Heart left ventricle (tissue), 16 donors: ENCODE data around the gene MAML3. TPM values are rescaled to one million over a fixed set of nuclear protein-coding genes. Genes with fewer than 3 reads are reported as not detected.

Source experiments
- ATAC-seq, 4 donors: fragments of 200-7000 bp; cut with Tn5 transposase; one replicate each; pipeline ENCODE4 v1.9.1; 2020 to 2022; ENCODE audit warnings: moderate library complexity in 4 of 4, mild to moderate bottlenecking in 3 of 4, moderate number of reproducible peaks in 1 of 4
- DNase-seq, 5 donors: peaks; one replicate each; pipeline ENCODE4 v3.0.0-alpha.2; 2020
- H3K27ac ChIP-seq, 12 donors: fragments of 200-600 bp; sonication (generic) in 4 of 12; one replicate each; pipeline versions ENCODE4 v1.5.0 to v1.8.0; 2016 to 2022; ENCODE audit warnings: mild to moderate bottlenecking in 2 of 12
- H3K27me3 ChIP-seq, 9 donors: fragments of 200-600 bp; sonication (generic) in 2 of 9; one replicate each; pipeline versions ENCODE4 v1.5.1 to v1.8.0; 2016 to 2022; ENCODE audit warnings: mild to moderate bottlenecking in 3 of 9
- H3K36me3 ChIP-seq, 9 donors: fragments of 200-600 bp; sonication (generic) in 2 of 9; one replicate each; pipeline versions ENCODE4 v1.5.0 to v1.8.0; 2018 to 2022; ENCODE audit warnings: mild to moderate bottlenecking in 2 of 9
- H3K4me1 ChIP-seq, 12 donors: fragments of 200-600 bp; sonication (generic) in 4 of 12; one replicate each; pipeline versions ENCODE4 v1.5.0 to v1.8.0; 2016 to 2022; ENCODE audit warnings: mild to moderate bottlenecking in 3 of 12
- H3K4me3 ChIP-seq, 12 donors: fragments of 200-600 bp; sonication (generic) in 4 of 12; one replicate each; pipeline versions ENCODE4 v1.5.0 to v1.8.0; 2017 to 2022; ENCODE audit warnings: mild to moderate bottlenecking in 9 of 12, moderate library complexity in 4 of 12
- H3K9me3 ChIP-seq, 12 donors: fragments of 200-600 bp; sonication (generic) in 4 of 12; one replicate each; pipeline versions ENCODE4 v1.5.0 to v1.8.0; 2016 to 2022; ENCODE audit warnings: mild to moderate bottlenecking in 1 of 12
- POLR2A ChIP-seq, 2 donors: fragments of 450-650 bp; IDR thresholded peaks; one replicate each; pipeline ENCODE4 v1.6.1; 2017; ENCODE audit warnings: antibody characterized with exemption in 2 of 2, mild to moderate bottlenecking in 2 of 2, moderate library complexity in 2 of 2
- WGBS, 4 donors: extraction: QIAGEN DNeasy Blood & Tissue Kit in 2 of 4; methylation state at CpG; one replicate each; pipeline versions ENCODE4 v1.1.5 to v1.1.7; 2013 to 2018; 5-methylcytosine and 5-hydroxymethylcytosine counted together
- intact Hi-C, 10 donors: fragments of 100-400 bp; cut with DNase I; formaldehyde crosslinking; loops; one replicate each; pipeline versions ENCODE4 v1.11.1 to v1.14.2; 2022
- polyA plus RNA-seq, 2 donors: library from polyadenylated mRNA; stranded (reverse); fragments of 200-250 nt; gene quantifications; one replicate each; pipeline ENCODE4 v1.2.3, GENCODE V29; 2013
- total RNA-seq, 9 donors: library from RNA; depleted of rRNA in 2 of 9; stranded (reverse); fragments of >200 nt in 2 of 9; fragmentation: NEBNext Ultra II Directional in 3 of 9; extraction: Animal tissue kit (Norgen Biotek cat#: 25700) in 3 of 9; gene quantifications; one replicate each; pipeline versions ENCODE4 v1.1.0 to v1.2.4, GENCODE V29; 2016 to 2023
- TF ChIP-seq, protein P1 (sequence below), 12 donors: fragments of 200-600 bp; sonication (generic) in 4 of 12; IDR thresholded peaks; one replicate each; pipeline versions ENCODE4 v1.5.0 to v1.8.0; 2018 to 2022; ENCODE audit warnings: antibody characterized with exemption in 12 of 12, mild to moderate bottlenecking in 5 of 12
- donor health status: ischemic (EF 13 %, LVEDD 7.1; RV severe dilation, severe dysfunction).
- donor health status: healthy with polysubstance abuse.
- donor health status: DM: no; HTN: yes; CAD: no.
- donor health status: DM: no; HTN: no; CAD: no.
- donor health status: ischemic (EF 25% LVEDD 6.9; RV normal size, moderate dysfunction).
- donor health status: ischemic (EF 25% LVEDD 5.7; RV mildly dilated, moderate dysfunction).
- donor health status: healthy.
- donor health status: DM: yes; HTN: yes; CAD: no.
- donor health status: ischemic (EF 35%, LVEDD 5.7; RV mildly dilated, moderate dysfunction).
- donor health status: nonischemic (EF 11% LVEDD 7.7; RV severe dilation, severe dysfunction).
- donor health status: DM: yes; HTN: yes; CAD: no.
- donor health status: PGD.
- donor health status: ischemic (EF 29% LVEDD 5.4; RV normal size, mild dysfunction).
- donor health status: nonischemic (EF 23%, LVEDD 6.1; RV moderate dilation, normal function).

MAML3 gene
- total and polyA plus RNA-seq, 11 donors = 0.76 to 5.9 (median 2.4) TPM

DNA sequence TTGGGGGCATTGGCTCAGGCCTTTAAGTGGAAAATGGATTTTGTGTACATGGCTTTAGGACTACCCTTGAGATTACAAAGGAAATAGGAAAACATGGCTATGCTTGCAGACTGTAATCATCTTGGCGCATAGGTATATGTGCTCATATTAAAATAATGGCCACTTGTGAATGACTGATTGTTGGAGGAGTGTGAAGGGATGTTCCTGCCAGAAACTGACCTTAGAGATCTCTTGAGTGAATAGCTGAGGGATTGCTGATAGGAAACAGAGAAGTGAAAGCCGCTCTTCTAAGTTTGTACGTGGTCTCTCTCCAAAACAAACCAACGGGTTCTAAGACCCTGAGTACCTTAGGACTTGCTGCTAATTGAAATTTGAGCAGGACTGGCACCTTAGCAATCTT lies 302.3 kb downstream of the MAML3 start:
- DNase-seq = no peak
- H3K4me3 ChIP-seq = no peak overlapping the region
- intact Hi-C loops = no loop called here
- WGBS, 4 donors = 57 to 70% (median 61%) methylated on average over 4 of the region's 4 CpGs
- H3K27me3 ChIP-seq = no peaks in the 10 kb centered on the region
- H3K36me3 ChIP-seq = no peaks in the 10 kb centered on the region
- H3K27ac ChIP-seq = no peak overlapping the region
- ATAC-seq = peak in 2 of 4 donors; percentile 58 to 68
- H3K9me3 ChIP-seq = no peaks in the 10 kb centered on the region
- TF ChIP-seq, protein P1, sequence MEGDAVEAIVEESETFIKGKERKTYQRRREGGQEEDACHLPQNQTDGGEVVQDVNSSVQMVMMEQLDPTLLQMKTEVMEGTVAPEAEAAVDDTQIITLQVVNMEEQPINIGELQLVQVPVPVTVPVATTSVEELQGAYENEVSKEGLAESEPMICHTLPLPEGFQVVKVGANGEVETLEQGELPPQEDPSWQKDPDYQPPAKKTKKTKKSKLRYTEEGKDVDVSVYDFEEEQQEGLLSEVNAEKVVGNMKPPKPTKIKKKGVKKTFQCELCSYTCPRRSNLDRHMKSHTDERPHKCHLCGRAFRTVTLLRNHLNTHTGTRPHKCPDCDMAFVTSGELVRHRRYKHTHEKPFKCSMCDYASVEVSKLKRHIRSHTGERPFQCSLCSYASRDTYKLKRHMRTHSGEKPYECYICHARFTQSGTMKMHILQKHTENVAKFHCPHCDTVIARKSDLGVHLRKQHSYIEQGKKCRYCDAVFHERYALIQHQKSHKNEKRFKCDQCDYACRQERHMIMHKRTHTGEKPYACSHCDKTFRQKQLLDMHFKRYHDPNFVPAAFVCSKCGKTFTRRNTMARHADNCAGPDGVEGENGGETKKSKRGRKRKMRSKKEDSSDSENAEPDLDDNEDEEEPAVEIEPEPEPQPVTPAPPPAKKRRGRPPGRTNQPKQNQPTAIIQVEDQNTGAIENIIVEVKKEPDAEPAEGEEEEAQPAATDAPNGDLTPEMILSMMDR (IDR thresholded peaks at IDR 0.05) = no peak
- no peak for TF ChIP-seq POLR2A (IDR thresholded peaks at IDR 0.05)
- peaks cover 0 to 7% (median 0%) of the 10 kb centered on the region in 12 donors for H3K4me1 ChIP-seq

DNA sequence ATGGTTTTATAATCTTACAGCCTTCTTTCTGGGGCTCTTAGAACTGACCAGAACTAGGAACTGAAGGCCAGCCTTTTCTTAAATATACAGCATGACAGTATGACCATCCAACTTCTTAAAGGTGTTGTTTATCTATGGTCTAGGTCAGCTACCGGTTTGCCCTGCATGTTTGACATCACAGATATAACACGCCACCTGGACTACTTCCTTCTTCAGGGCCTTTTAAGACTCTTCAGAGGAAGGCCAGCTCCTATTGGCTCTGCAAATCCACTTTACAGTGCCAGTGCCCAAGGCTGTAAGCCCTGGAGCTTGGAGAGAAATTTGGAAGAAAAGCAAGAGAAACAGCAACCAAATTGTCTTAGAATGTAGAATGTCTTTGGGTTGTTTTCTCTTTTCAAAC lies 302.9 kb downstream of the MAML3 start:
- no peak for ATAC-seq
- H3K4me1 ChIP-seq = peaks cover 0 to 7% (median 0%) of the 10 kb centered on the region in 12 donors
- intact Hi-C loops = no loop called here
- TF ChIP-seq, protein P1 (IDR thresholded peaks at IDR 0.05) = no peak
- no peak for TF ChIP-seq POLR2A (IDR thresholded peaks at IDR 0.05)
- no peaks in the 10 kb centered on the region for H3K27me3 ChIP-seq
- H3K9me3 ChIP-seq = no peaks in the 10 kb centered on the region
- DNase-seq = no peak
- 92 to 100% (median 97%) methylated on average over 2 of the region's 2 CpGs for WGBS, 4 donors
- no peak overlapping the region for H3K4me3 ChIP-seq
- no peak overlapping the region for H3K27ac ChIP-seq
- no peaks in the 10 kb centered on the region for H3K36me3 ChIP-seq

DNA sequence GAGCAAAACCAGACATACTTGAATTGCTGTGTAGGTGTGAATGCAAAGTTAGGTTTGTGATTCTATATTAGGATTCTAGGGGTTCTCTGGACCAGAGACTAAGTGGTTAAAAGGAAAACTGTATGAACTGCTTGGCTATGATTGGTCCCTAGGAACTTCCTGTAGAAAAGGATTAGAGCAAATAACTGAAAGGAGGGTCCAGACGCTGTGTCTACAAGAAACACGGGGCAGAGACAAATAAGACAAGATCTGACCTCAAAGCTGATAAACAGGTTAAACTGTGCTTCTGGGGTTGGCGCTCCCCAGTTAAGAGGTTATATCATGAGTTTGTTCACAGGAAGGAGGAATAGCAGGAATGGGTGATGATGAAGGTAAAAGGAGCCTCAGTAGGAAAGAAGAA lies 304.8 kb downstream of the MAML3 start:
- ATAC-seq (no peak), DNase-seq (no peak)
- intact Hi-C loops = no loop called here
- no peaks in the 10 kb centered on the region for H3K9me3 ChIP-seq
- no peaks in the 10 kb centered on the region for H3K27me3 ChIP-seq
- H3K4me3 ChIP-seq = no peak overlapping the region
- H3K27ac ChIP-seq = no peak overlapping the region
- TF ChIP-seq, protein P1 (IDR thresholded peaks at IDR 0.05) = no peak
- TF ChIP-seq POLR2A (IDR thresholded peaks at IDR 0.05) = no peak
- H3K4me1 ChIP-seq = peaks cover 0 to 7% (median 0%) of the 10 kb centered on the region in 12 donors
- H3K36me3 ChIP-seq = no peaks in the 10 kb centered on the region
- WGBS, 4 donors = 53 to 66% (median 64%) methylated on average over 3 of the region's 3 CpGs

DNA sequence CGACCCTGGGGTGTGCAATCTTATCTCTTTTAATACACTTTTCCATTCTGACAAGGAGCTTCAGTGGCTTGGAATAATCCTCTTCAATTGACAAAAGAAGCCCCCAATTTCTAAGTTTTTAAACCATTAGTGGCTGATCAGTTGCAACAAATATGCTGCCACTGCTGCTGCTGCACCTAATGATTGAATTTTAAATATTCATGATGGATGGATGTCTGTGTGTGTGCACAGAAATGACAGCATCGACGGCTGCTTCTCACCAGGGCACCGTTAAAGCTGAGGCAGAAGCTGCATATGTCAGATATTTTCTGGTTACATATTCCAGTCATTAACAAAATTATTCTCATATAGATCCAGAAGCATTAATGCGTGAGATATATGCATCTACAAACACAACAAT lies 306.0 kb downstream of the MAML3 start:
- H3K4me1 ChIP-seq = peaks cover 0 to 15% (median 0%) of the 10 kb centered on the region in 12 donors
- no peak for ATAC-seq
- no peak for DNase-seq
- TF ChIP-seq POLR2A (IDR thresholded peaks at IDR 0.05) = no peak
- TF ChIP-seq, protein P1 (IDR thresholded peaks at IDR 0.05) = no peak
- WGBS, 4 donors = 87 to 94% (median 94%) methylated on average over 5 of the region's 5 CpGs
- no peaks in the 10 kb centered on the region for H3K27me3 ChIP-seq
- no peak overlapping the region for H3K4me3 ChIP-seq
- intact Hi-C loops = no loop called here
- H3K27ac ChIP-seq = no peak overlapping the region
- H3K36me3 ChIP-seq = no peaks in the 10 kb centered on the region
- H3K9me3 ChIP-seq = no peaks in the 10 kb centered on the region
